Stimulated activated naive CD8-positive, alpha-beta T cell treated with anti-CD3 and anti-CD28 coated beads, Interleukin-15, Interleukin-2, amounts not matched to agents 100 U/mL and 50 U/mL, for 24 hours (primary cell): ENCODE data around the gene MX1.

Experiments used
- ATAC-seq: fragments of 150-1000 bp; cut with Tn5 transposase; one replicate; pipeline ENCODE4 v1.10.0; 2021
- DNase-seq: peaks from one replicate; pipeline ENCODE4 v3.0.0; 2021

MX1 gene

GRCh38 chr21:41494242-41494641, 68.2 kb downstream of the MX1 start:
- no peak for DNase-seq
- no peak for ATAC-seq

DNA sequence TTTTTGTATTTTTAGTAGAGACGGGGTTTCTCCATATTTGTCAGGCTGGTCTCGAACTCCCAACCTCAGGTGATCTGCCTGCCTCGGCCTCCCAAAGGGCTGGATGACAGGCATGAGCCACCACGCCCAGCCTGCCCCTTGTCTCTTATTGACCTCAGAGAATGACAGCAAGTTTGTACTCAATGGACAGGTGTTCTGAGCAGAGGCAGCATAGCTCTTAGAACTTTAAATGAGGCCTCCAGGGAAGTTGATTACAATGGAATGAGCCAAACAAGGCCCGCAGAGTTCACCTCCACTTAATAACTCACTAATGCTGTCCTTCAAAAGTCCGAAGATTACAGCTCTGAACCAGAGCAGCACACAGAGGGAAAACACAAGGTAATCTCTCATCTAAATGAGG, 71.0 kb downstream of the MX1 start:
- ATAC-seq (no peak), DNase-seq (no peak)

DNA sequence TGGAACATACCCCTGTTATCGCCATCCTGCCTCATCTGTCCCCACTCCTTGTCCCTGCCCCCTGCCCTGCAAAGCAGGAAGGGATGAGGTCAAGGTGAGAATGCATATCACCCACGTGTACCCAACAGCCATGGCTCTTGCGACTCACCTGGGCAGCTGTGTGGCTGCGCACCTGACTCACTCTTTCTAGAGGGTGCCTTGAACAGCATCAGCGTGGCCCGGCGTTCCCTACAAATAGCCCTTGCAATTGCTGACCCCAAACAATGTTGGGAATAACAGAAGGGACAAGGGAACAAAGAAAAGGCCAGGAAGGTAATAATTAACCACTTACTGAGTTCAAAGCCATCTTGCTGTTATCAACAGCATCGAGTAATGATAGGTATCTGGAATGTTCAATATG, 71.7 kb downstream of the MX1 start:
- ATAC-seq (no peak), DNase-seq (no peak)

DNA sequence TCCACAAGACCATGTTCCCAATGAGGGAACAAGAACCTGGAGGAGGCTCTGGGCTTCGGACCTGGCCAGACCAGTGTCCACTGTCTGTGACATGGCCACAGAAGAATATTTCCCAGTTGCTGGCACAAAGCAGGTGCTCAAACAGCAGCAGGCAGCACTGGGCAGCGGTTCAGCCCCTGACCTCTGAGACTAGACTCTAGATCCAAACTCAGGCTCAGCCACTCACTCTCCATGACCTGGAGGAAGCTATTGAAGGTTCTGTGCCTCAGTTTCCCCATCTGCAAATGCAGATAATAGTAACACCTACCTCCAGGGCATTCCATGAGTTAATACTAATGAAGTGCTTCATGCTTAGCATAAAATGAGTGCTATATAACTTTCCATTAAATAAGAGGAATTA, 73.9 kb downstream of the MX1 start:
- no peak for DNase-seq
- no peak for ATAC-seq

GRCh38 chr21:41500363-41500762, 74.3 kb downstream of the MX1 start:
- no peak for ATAC-seq

GRCh38 chr21:41500931-41501381, 74.9 kb downstream of the MX1 start:
- no peak for ATAC-seq
- no peak for DNase-seq

More at GRCh38 chr21:41500363-41500762, 74.3 kb downstream of the MX1 start:
- no peak for DNase-seq

DNA sequence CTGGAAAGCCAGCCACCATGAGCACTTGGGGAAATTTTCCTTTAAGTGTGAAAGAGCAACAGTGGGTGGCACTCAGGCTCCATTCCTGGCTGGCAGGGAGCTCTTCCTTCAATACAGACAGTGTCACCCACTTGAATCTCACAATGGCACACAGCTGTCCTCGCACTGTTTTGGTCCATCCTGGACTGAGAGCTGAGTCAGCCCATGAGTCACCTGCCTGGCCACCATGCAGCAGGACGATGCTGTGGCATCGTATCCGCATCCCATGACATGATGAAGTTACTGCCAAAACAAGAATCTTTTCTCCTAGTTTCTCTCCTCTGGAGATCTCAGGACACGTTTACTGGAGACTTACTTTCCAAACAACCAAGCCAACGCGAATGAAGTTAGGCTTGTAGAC, 75.9 kb downstream of the MX1 start:
- DNase-seq = no peak
- no peak for ATAC-seq

DNA sequence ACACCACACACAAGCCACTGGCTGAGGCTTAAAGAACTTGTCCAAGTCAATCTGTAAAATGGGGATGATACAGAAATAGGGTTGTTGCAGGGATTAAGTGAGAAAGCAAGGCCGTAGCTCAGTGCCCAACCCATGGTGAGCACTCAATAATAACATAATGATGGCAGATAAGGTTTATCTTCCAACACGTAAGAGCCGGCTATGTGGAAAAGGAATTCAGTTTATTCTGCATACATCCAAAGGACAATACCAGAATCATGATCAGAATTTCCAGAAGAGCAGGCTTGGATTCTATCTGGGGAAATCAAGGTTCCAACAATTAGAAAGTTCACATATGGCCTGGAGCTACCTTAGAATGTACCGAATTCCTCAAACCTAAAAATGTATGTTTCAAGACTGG, 77.3 kb downstream of the MX1 start:
- ATAC-seq (no peak), DNase-seq (no peak)

GRCh38 chr21:41504030-41504429, 78.0 kb downstream of the MX1 start:
- DNase-seq (no peak), ATAC-seq (no peak)

- no peak for ATAC-seq
These were observed 80.1 kb downstream of the MX1 start for GRCh38 chr21:41506005-41506594.

GRCh38 chr21:41506611-41507520, 80.8 kb downstream of the MX1 start:
- no peak for ATAC-seq
- DNase-seq = no peak

More at GRCh38 chr21:41506005-41506594, 80.1 kb downstream of the MX1 start:
- DNase-seq = no peak

DNA sequence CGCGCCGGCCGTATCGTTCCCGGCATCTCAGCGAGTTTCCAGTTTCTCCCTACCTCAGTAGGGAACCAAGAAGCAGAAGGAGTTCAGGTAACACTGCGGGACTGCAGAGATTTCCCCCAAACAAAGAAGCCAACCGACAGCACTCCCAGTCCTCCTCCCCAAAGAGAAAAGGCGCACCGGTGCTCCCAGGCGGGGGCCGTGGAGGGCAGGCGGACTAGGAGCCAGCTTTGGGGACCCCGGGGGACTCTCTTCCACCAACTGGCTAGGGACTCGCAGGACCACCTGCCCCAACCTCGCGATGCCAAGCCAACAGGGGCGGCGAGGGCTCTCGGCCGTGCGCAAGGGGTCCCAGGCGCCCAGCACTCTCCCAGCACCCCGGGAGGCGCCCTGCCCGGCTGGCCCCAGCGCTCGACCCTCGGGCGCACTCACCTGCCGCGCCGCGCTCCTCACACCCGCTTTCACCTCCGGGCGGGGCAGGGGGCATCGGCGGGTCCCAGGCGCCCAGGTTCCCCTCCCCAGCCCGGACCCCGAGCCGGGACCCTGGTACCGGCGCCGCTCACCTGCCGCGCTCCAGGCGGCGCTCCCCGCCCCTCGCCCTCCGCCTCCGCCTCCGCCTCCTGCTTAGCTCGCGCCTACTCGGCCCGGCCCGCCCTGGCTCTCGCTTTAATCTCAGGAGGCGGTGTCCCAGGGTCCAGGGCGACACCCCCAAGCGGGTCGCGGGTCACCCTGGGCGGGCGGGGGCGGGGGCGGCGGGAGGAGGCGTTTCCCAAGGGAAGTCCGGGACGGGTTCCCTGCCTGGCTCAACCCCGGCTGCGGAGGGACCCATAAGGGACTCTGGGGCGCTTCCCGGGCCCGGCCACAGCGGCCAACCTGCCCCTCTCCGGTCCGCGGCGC, 81.7 kb downstream of the MX1 start, which contains the start of gene TMPRSS2:
Gene TMPRSS2, minus strand, starts transcription at position 638 of the 894 bp plus-strand sequence. CDS start 10,025 bp downstream, outside the sequence.
- ATAC-seq = no peak

GRCh38 chr21:41508415-41509144, 82.5 kb downstream of the MX1 start:
- ATAC-seq = no peak
- no peak for DNase-seq

More for the DNA sequence above, 81.7 kb downstream of the MX1 start, which contains the start of gene TMPRSS2:
- DNase-seq = no peak
